ENCODE data around the gene POLA2.
A peak's percentile ranks its signal among the peaks of the same experiment; 100 is the strongest.

POLA2 gene

DNA sequence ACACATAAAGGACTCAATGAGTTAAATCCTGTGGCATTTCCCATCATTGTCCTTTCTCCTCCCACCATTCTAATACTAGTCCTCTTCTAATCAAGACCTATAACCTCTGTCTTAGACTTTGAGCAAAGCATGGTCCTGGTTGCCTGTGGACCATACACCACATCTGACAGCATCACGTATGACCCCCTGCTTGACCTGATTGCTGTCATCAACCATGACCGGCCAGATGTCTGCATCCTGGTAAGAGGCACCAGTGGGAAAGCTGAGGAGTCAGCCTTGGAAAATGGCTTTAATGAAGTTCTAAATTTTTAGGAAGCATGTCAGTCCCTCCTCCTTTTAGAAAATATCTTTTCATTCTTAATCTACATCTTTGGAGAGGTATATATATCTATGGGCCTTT, 25.8 kb downstream of the POLA2 start:
- DNase-seq (ENCODE audit: low spot score), result no peak

DNA sequence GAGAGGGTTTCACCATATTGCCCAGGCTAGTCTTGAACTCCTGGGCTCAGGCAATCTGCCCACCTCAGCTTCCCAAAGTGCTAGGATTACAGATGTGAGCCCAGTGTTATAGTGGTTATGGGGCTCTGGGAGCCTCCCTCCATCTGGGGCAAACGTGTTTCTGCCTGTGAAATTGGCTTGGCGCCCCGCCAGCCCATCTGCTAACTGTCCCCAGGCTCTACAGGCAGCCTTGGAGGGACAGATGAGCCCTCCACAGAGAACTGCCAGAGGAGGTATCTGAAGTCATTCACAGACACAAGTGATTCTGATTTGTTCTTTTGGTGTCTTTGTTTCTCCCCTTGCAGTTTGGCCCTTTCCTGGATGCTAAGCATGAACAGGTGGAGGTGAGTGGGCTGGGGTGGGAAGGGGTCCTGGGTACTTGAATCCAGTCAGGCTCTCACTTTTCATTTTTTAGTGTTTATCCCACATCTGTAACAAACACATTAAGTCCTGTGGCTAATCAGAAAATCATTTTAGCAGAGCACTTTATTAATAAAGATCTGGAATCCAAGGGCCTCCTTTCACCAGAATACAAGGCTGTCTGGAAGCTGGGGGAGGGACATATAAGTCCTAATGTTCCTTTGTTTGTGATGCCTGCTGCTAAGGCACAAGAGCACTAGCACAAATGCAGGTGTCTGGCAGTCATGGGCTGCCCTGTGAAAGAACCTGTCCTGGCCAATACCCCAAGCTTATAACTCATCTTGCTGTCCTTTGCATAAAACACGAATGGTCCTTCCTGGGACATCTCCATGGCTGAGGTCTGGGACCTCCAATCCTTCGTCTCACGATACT, 27.2 kb downstream of the POLA2 start:
- DNase-seq (ENCODE audit: low spot score), result no peak

DNA sequence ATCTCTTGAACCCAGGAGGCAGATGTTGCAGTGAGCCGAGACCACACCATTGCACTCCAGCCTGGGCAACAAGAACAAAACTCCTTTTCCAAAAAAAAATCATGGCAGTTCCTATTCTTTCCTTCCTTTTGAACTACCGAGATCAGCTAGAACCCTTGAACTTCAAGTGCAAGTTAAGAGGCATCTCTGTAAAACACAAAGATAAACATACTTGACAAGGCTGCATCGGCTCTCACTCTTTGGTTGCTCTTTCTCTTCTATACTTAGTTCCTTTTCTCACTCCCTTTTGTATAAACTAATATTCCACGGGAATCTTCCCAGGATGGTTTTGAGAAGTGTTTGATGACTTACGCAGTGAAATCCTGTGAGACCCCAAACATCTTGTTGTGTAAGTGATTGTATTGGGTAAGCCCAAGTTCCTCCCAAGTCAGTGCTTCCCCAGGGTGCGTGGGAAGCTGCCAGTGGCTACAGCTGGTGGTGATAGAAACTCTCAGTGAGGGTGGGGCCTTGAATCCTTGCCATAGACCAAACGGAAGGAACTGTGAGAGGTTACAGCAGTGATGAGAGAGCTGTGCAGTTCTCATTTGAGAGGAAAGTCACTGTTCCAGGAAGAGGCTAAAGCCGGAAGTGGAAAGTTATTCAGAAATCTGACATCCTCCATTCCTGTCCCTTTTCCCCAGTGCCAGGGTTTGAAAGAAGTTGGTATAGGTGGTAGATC, 28.8 kb downstream of the POLA2 start:
- DNase-seq (ENCODE audit: low spot score), result no peak

DNA sequence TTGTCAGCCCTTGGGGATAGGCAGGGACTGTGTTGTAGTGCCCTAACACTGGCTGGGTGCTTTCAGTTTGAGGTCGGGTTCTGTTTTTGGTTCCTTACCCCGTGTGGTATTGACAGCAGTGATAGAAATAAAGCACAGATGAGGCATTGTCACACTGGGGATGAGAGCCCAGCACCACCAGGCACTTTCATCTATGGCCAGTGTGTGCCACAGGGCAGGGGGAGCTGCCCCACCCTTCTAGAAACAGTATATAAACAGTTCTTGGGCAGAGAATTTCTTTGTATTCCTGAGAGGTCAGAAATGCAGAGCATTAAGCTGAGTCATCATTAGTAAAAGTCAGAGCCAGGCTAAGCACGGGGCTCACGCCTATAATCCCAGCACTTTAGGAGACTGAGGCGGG, 29.9 kb downstream of the POLA2 start:
- no peak for DNase-seq (ENCODE audit: low spot score)

DNA sequence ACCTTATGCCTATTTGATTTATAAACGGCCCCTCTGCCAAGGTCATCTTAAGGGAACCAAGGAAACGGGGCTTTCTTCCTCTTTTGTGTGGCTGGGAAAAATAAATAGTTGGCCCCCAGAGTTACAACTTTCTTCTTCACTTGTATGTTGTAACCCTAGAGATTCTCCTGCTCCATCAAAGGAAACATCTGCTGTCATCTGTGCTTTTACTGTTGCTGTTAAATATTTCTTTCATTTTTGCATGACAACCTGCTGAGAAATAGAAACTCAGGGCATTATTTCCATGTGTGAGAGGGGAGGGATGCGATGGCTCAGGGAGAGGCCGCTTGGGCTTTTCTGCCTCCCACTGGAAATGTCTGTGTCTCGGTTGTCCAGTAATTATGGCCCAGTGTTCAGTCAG, 31.1 kb downstream of the POLA2 start:
- DNase-seq (ENCODE audit: low spot score), result no peak

DNA sequence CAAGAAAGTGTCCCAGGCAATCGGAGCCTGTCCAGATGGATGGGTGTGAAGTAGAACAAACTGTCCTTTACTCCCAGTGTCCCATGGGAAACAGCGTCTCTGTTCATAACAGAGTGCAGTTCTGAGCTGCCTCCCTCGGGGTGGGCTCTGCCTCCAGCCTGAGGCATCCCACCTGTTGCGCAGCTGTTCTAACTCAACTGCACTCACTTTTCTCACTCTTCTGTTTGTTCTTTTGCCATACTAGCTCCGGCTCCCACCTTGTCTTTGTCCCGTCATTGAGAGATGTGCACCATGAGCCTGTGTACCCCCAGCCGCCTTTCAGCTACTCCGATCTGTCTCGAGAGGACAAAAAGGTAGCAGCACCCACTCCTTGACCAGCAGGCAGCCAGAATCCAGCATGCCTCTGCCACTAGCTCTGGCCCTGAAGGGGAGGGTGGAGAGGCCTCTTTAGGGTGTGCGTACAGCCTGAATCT, 32.2 kb downstream of the POLA2 start:
- no peak for DNase-seq (ENCODE audit: low spot score)

DNA sequence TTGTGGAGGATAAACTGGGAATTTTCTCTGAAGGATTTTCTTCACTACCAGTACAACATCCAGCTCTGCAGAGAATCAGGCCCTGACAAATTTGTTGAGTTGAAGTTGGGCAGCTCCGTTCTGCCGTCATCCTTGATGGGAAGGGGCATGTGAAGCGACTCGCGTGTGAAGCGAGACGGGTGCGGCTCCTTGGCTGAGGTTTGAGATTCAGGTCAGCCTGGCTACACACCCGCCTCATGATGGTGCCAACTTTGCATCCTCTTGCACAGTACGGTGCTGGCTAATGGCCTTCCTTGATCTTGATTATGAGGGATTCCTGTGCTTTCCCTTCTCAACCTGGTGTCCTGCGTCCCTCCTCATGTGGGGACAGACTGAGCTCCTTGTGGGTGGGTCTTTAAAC, 33.2 kb downstream of the POLA2 start:
- no peak for DNase-seq (ENCODE audit: low spot score)

DNA sequence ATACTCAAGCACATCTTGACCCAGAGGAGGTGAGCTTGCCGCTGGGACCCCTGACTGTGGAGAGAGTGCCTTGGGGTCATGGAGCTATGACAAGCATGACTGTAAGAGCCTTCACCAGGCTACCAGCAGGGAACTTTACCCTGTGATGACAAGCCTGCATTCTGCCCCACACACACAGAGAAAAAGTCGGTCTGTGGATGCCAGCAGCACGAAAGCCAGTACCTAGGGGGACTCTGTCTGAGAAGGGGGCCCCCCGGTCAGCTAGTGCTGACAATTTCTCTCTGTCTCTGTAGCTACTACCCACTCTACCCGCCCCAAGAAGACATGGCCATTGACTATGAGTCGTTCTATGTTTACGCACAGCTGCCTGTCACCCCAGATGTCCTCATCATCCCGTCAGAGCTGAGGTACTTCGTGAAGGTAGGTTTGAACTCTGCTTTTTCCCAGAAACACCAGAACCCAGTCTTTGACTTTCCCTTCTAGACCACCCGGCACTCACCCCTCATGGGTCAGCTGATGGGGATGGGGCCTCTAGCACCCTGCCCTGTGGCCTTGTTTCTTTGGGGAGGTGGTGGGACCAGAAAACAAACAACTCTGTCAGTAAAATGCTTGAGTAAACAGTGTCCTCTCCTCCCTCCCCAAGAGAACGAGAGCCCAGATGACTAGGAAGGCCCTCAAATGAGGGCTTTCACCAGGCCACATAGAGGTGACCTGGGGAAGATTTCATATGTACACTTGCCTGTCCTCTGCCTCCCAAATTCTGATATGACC, 34.0 kb downstream of the POLA2 start:
- DNase-seq (ENCODE audit: low spot score), result no peak

DNA sequence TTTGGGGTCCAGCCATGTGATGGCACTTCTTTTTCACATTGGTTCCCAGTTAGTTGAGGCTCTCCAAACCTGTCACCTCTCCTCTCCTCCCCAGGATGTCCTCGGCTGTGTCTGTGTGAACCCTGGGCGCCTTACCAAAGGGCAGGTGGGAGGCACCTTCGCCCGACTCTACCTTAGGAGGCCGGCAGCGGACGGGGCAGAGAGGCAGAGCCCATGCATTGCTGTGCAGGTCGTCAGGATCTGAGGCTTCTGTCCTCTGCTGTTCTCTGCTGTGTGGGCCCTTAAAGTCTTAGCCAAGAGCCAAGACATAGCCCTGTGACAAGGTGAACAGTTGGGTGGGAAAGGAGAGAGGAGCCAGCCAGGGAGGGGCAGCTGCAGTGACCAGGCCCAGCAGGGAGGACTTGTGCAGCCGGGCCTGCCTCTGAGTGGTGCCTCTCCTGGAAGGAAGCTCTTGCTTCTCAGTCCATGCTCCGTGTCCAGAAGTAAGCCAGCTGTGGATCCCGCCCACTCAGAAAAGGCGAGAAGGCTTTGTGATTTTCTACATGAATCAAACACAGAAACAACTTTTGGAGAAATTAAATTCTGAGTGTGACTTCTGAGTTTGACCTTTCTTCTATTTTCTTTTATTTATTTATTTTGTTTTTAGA, 35.4 kb downstream of the POLA2 start:
- DNase-seq (ENCODE audit: low spot score), result no peak

DNA sequence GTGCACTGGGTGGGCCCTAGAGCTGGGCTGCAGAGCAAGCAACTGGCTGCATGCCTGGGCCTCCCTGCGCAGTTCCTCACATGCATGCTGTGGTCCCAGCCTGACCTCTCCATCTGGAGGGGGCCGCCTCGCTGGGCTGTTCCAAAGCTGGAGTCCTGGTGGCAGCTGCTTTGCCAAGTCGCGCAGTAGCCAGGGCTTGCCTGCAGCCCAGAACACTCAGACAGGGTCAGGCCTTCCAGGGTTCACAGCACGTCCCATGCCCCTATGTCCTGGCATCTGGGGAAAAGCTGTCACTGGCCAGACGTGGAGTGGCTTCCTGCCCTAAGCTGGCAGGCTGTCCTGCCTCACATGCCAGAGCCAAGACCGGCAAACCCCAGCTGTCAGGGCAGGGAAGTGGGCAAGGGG, 36.4 kb downstream of the POLA2 start:
- no peak for DNase-seq (ENCODE audit: low spot score)

DNA sequence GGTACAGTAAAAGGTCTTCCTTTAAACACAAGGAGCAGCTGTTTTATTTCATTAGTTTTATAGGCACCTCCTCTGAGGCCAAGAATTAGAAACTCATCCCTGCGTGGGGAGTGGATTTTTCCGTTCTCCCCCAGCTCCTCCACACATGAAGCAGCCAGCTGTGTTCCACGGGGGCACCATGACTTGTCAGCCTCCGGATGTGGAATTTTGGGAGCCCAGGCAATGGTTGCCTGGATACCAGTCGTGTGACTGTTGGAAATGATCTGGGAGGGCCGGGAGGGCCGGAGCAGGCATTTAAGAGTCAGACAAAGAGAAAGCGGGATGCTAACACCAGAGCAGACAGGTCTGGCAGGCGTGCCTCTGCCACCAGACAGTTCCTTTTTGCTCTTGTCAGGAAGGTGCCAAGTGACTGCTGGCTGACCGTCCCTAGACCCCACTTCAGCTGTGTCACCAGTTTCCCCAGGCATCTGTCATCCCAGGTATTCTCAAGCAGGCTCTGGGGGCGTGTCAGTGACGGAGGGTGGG, 37.0 kb downstream of the POLA2 start:
- DNase-seq (ENCODE audit: low spot score), result no peak

DNA sequence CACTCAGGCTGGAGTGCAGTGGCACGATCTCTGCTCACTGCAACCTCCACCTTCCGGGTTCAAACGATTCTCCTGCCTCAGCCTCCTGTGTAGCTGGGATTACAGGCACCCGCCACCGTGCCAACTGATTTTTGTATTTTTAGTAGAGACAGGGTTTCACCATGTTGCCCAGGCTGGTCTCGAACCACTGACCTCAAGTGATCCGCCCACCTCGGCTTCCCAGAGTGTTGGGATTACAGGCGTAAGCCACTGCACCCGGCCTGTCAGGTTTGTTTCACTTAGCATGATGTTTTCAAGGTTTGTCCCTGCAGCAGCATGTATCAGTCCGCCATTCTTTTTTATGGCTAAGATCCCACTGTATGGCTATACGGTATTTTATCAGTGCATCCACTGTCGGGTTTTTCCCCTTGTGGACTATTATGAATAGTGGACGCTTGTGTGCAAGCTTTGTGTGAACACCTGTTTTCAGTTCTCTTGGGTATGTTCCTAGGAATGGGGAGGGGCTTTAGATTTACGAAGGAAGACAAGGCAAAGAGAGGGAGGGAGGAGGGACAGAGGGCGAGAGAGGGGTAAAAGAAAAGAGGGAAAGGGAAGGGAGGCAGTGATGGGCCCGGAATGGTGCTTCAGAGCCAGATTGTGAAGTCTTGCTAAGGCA, 39.0 kb downstream of the POLA2 start:
- no peak for DNase-seq (ENCODE audit: low spot score)

DNA sequence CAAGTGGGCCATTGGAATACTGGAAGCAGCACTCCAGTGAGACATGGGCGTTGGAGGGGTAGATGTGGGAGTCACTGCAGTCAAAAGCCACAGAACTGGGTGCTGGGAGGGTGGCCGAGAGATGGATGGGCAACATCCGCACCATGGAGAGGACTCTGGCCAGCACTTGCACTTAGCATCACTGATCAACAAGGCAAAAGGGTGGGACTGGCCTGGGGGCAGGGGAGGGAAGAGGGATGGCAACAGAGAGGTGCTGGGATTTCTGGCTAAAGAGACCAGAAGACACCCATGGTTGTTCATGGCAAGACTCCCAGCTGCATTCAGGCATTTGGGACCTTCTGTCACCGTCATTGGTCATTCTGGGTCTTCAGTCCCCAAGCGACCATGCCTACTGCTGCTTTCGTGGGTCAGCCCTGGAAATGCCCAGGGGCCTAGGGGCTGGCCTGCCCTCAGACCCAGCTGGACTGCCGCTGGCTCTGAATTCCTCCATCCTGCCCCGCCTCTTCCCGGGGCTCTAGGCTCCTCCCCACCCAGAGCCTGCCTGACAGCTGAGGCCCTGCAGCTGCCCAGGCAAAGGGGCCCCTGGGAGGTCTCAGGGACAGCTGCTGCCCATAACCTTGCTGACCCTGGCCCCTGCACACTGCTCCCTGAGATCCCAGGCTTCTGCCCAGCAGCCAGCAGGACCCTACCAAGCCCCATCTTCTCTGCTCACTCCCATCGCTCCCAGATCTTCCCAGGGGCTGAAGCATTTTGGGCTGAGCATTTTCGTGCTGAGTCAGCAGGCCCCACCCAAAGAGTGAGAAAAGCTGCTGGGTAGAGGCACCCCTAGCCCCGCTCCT, 39.9 kb downstream of the POLA2 start:
- DNase-seq (ENCODE audit: low spot score), result no peak

DNA sequence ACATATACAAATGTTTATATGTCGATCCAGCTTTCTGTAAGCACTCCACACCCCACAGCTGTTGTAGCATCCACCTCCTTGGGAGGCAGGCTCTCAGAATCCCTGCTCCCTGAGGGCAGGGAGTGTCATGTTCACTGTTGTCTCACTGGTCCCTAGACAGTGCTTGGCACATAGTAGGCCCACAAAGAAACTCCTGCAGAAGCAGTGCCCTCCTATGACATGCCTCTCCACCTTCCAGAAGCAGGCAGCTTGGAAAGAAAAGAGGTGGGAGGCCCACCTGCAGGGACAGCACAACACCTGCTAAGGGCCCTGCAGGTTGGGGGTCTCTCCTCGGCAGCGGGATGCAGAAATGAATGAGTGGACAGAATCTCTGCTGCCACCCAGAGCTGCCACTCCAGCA, 41.8 kb downstream of the POLA2 start:
- DNase-seq (ENCODE audit: low spot score), result no peak

DNA sequence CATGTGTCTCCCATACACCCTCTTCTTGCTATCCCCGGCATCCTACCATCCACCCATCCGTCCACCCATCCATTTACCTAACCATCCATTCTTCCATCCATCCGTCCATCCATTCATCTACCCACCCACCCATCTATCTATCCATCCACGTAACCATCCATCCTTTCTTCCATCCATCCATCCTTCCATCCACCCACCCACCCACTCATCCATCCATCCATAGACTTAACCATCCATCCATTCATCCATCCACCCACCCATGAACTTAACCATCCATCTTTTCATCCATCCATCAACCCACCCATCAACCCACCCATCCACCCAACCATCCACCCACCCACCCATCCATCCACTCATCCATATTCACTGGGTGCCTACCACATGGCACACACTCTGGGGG, 42.3 kb downstream of the POLA2 start:
- DNase-seq (ENCODE audit: low spot score), result no peak

DNA sequence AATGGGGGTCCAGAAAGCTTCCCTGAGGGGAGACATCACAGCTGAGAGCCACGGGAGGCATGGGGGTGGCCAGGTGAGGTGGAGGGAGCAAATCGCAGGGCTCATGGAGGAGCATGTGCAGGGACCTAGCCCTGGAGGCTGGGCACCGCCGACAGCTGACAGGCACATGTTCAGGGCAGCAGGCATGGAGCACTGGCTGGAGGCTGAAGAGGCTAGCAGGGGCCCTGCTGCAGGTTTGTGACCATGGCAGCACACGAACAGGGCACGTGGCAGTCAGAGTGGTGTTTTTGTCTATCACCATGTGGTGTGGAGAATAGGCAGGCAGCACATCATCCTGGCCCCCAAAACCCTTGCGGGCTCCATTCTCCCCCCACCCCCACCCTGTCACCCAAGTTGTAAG, 42.9 kb downstream of the POLA2 start:
- no peak for DNase-seq (ENCODE audit: low spot score)

DNA sequence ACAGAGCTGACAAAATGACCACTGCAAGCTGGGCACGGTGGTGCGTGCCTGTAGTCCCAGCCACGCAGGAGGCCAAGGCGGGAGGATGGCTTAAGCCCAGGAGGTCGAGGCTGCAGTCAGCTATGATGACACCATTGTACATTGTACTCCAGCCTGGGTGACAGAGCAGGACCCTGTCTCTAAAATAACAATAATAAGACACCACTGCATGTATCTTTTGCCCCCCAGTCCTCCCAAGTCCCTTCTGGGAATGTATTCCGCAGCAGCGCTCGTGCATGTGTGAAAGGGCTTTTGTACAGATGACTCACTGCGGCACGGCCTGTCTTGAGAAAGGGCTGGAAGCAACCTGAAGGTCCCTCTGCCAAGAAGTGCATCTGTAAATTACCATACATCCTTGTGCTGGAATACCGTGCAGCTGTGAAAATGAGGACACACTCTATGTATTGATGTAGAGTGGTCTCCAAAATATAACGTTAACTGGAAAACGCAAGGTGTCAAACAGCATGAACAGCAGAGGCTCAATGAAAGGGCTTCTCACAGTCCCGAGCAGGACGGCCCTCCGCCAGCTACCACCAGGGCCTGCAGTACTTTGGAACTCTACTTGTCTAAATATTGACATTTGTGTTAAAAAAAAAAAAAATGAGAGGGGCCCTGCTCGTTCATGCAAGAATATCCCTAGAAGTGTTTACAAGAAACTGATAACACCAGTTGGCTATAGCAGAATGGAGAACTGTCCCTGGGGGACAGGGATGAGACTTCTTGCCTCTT, 43.9 kb downstream of the POLA2 start:
- peak; percentile 55 for DNase-seq (ENCODE audit: low spot score)

DNA sequence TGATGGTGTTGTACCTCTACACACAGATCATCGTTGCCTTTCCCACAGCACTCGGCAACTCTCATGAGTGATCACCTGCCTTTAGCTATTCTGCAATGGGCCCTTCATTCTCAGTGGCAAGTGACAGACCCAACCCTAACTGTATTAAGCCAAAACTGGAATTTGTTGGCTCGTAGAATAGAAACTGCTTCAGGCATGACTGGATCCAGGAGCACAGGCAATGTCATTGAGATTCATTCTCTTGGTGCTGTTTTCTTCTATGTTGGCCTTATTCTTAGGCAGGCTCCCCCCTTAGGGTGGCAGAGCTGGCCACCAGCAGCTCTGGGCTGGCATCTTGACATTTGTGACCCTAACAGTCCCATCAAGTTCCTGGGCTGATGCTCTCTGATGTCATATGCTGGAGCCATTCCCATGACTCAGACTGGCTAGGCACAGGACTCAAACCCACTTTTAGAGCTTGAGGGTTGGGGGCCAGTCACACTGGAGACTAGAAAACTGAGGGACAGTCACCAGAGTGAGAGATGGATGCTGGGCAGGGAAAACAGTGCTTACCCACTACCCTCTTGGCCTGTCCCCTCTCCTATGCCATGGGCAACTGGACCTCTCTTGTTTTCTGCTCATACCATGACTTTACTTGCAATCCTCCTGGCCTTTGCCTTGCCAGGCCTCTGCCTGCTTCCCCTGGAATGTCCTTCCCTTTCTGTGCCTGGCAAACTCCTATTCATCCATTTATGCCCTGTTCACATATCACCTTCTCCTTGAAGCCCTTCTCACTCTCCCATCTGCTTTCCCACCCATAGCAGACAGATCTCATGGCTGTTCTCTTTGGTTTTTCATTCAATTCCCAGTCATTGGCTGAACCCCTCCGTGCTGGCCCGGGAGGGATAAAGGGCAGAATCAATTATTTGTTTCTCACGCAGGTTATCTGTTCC, 45.8 kb downstream of the POLA2 start:
- DNase-seq (ENCODE audit: low spot score), result no peak
